ENCODE measurements around the gene GRK2. TPM values are rescaled to one million over a fixed set of nuclear protein-coding genes. Genes with fewer than 3 reads are reported as not detected.

Gene GRK2
- total and polyA plus RNA-seq, 2 of the 13 experiments (the other 11 are each of a cell fraction or from before 2014, with no cell fraction given) = 31.3 to 42.4 TPM

GRCh38 chr11:67267188-67268080 is 1.2 kb downstream of the GRK2 start (continued):
- no peak for TF ChIP-seq ZBTB26 (CRISPR knock-in tag; IDR thresholded peaks at IDR 0.05; ENCODE audit: borderline replicate concordance)
- TF ChIP-seq ZNF773 (CRISPR knock-in tag; IDR thresholded peaks at IDR 0.05; ENCODE audit: borderline replicate concordance) = no peak
- no peak for TF ChIP-seq ZNF331 (CRISPR knock-in tag; IDR thresholded peaks at IDR 0.05)
- TF ChIP-seq TBX2 (CRISPR knock-in tag; IDR thresholded peaks at IDR 0.05; ENCODE audit: borderline replicate concordance) = peak; percentile 74
- TF ChIP-seq IKZF1 (IDR thresholded peaks at IDR 0.05) = no peak
- TF ChIP-seq JARID2 (CRISPR knock-in tag; IDR thresholded peaks at IDR 0.05; ENCODE audit: insufficient replicate concordance) = no peak
- TF ChIP-seq ELF3 (CRISPR knock-in tag; IDR thresholded peaks at IDR 0.05) = peak; percentile 13; the same call in 1 of the 2 replicates
- TF ChIP-seq RARA (CRISPR knock-in tag; IDR thresholded peaks at IDR 0.05) = 0 out of 2 replicates have a peak, but pooled peaks have one; percentile 5
- 0 out of 2 replicates have a peak, but pooled peaks have one; percentile 13 for TF ChIP-seq MIER3 (CRISPR knock-in tag; IDR thresholded peaks at IDR 0.05; ENCODE audit: borderline replicate concordance)
- no peak for TF ChIP-seq ATF7 (IDR thresholded peaks at IDR 0.05)
- TF ChIP-seq ATF7 (CRISPR knock-in tag; IDR thresholded peaks at IDR 0.05) = no peak
- 0 out of 2 replicates have a peak, but pooled peaks have one; percentile 46 for TF ChIP-seq ZNF703 (CRISPR knock-in tag; IDR thresholded peaks at IDR 0.05; ENCODE audit: borderline replicate concordance)
- no peak for TF ChIP-seq GATA4 (IDR thresholded peaks at IDR 0.05; ENCODE audit: borderline replicate concordance, low read depth)
- no peak for TF ChIP-seq NFYB (CRISPR knock-in tag; IDR thresholded peaks at IDR 0.05)
- no peak for TF ChIP-seq PAWR (CRISPR knock-in tag; IDR thresholded peaks at IDR 0.05; ENCODE audit: borderline replicate concordance)
- TF ChIP-seq ZSCAN22 (CRISPR knock-in tag; IDR thresholded peaks at IDR 0.05) = no peak
- TF ChIP-seq CBX5 (CRISPR knock-in tag; IDR thresholded peaks at IDR 0.05; ENCODE audit: borderline replicate concordance) = no peak
- TF ChIP-seq AGO2 (optimal IDR thresholded peaks at IDR 0.05; ENCODE audit: low read depth, low read length) = peak; percentile 70
- no peak for TF ChIP-seq NR2C2 (CRISPR knock-in tag; IDR thresholded peaks at IDR 0.05; ENCODE audit: borderline replicate concordance)
- TF ChIP-seq KMT2A (CRISPR knock-in tag; IDR thresholded peaks at IDR 0.05) = no peak
- TF ChIP-seq CBFB (CRISPR knock-in tag; IDR thresholded peaks at IDR 0.05) = peak; percentile 57; the same call in 1 of the 2 replicates
- TF ChIP-seq HNRNPH1 (optimal IDR thresholded peaks at IDR 0.05; ENCODE audit: low read depth, low read length) = no peak
- TF ChIP-seq ZNF816 (CRISPR knock-in tag; IDR thresholded peaks at IDR 0.05; ENCODE audit: borderline replicate concordance) = no peak
- TF ChIP-seq, protein P1, sequence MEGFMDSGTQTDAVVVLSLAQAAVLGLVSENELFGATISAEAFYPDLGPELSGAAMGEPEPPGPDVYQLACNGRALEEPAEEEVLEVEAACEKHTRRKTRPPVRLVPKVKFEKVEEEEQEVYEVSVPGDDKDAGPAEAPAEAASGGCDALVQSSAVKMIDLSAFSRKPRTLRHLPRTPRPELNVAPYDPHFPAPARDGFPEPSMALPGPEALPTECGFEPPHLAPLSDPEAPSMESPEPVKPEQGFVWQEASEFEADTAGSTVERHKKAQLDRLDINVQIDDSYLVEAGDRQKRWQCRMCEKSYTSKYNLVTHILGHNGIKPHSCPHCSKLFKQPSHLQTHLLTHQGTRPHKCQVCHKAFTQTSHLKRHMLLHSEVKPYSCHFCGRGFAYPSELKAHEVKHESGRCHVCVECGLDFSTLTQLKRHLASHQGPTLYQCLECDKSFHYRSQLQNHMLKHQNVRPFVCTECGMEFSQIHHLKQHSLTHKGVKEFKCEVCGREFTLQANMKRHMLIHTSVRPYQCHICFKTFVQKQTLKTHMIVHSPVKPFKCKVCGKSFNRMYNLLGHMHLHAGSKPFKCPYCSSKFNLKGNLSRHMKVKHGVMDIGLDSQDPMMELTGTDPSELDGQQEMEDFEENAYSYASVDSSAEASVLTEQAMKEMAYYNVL (CRISPR knock-in tag; IDR thresholded peaks at IDR 0.05; ENCODE audit: borderline replicate concordance) = no peak
- TF ChIP-seq MZF1 (CRISPR knock-in tag; IDR thresholded peaks at IDR 0.05; ENCODE audit: borderline replicate concordance) = no peak
- TF ChIP-seq MIXL1 (CRISPR knock-in tag; IDR thresholded peaks at IDR 0.05) = no peak
- TF ChIP-seq AKAP8 (CRISPR knock-in tag; IDR thresholded peaks at IDR 0.05) = no peak
- TF ChIP-seq ZNF484 (CRISPR knock-in tag; IDR thresholded peaks at IDR 0.05; ENCODE audit: borderline replicate concordance, low read depth) = no peak
- no peak for TF ChIP-seq ZNF430 (CRISPR knock-in tag; IDR thresholded peaks at IDR 0.05)

All from HepG2 (cell line).